22Rv1 (cell line): ENCODE measurements around the gene HOXA9.

Experiments used
- ZFX ChIP-seq: fragments of 450-650 bp; IDR thresholded peaks from 2 replicates; pipeline ENCODE4 v1.6.1; 2017; ENCODE audit warnings: antibody characterized with exemption, borderline replicate concordance
- TF ChIP-seq, protein P1 (sequence below): fragments of 450-650 bp; IDR thresholded peaks from 2 replicates; pipeline ENCODE4 v1.5.1; 2017; ENCODE audit warnings: mild to moderate bottlenecking

GRCh38 chr7:27203365-27203953, 38.1 kb upstream of the HOXA9 start:
- TF ChIP-seq, protein P1, sequence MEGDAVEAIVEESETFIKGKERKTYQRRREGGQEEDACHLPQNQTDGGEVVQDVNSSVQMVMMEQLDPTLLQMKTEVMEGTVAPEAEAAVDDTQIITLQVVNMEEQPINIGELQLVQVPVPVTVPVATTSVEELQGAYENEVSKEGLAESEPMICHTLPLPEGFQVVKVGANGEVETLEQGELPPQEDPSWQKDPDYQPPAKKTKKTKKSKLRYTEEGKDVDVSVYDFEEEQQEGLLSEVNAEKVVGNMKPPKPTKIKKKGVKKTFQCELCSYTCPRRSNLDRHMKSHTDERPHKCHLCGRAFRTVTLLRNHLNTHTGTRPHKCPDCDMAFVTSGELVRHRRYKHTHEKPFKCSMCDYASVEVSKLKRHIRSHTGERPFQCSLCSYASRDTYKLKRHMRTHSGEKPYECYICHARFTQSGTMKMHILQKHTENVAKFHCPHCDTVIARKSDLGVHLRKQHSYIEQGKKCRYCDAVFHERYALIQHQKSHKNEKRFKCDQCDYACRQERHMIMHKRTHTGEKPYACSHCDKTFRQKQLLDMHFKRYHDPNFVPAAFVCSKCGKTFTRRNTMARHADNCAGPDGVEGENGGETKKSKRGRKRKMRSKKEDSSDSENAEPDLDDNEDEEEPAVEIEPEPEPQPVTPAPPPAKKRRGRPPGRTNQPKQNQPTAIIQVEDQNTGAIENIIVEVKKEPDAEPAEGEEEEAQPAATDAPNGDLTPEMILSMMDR = no peak
- no peak for TF ChIP-seq ZFX
